GM06990 (cell line): ENCODE measurements around the gene POFUT1.
A peak's percentile ranks its signal among the peaks of the same experiment; 100 is the strongest.

Experiments used
- DNase-seq: peaks from one replicate; pipeline ENCODE4 v3.0.0-alpha.2; 2011; ENCODE audit not compliant: insufficient read length; ENCODE audit errors: extremely low read depth
- H3K27me3 ChIP-seq: replicated peaks from 2 replicates; pipeline ENCODE4 v1.6.0; 2011; ENCODE audit warnings: low read length; ENCODE audit not compliant: control insufficient read depth, insufficient read depth
- H3K36me3 ChIP-seq: 2 replicates; pipeline ENCODE4 v1.5.1; 2011; ENCODE audit warnings: low read length; ENCODE audit not compliant: control insufficient read depth, insufficient read depth
- H3K4me3 ChIP-seq: replicated peaks from 2 replicates; pipeline ENCODE4 v1.5.1; 2011; ENCODE audit warnings: low read depth, mild to moderate bottlenecking, control low read depth, low read length
- TF ChIP-seq, protein P1 (sequence below): IDR thresholded peaks from 2 replicates; pipeline ENCODE4 v1.5.1; 2011; ENCODE audit warnings: low read length, control low read depth, mild to moderate bottlenecking, inconsistent platforms; ENCODE audit not compliant: insufficient read depth, poor library complexity, severe bottlenecking

The POFUT1 gene

DNA sequence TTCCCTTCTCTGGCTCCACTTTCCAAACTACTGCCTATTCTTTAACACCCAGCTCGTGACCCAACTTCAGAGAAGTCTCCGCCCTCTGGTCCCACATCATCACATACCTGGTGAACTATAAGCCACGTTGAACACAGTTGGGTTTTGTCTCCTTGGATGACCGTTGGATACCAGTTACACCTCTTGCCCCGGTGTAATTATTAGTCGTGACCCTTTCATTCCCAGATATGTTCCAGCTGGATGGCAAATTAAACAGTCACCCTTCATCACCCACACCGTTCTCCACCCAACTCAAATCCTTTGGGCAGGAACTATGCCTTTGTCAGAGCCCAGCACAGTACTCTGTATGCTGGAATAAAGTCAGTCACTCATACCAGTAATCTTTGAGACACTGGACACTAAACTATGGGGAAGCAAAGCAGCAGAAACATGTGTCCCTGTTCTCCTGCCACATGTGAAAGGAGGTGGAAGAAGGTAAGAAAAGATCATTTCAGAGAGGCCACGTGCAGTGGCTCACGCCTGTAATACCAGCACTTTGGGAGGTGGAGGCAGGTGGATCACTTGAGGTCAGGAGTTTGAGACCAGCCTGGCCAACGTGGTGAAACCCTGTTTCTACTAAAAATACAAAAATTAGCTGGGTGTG lies 22.6 kb upstream of the POFUT1 start:
- H3K4me3 ChIP-seq, result no peak overlapping the region
- DNase-seq, result no peak
- TF ChIP-seq, protein P1, sequence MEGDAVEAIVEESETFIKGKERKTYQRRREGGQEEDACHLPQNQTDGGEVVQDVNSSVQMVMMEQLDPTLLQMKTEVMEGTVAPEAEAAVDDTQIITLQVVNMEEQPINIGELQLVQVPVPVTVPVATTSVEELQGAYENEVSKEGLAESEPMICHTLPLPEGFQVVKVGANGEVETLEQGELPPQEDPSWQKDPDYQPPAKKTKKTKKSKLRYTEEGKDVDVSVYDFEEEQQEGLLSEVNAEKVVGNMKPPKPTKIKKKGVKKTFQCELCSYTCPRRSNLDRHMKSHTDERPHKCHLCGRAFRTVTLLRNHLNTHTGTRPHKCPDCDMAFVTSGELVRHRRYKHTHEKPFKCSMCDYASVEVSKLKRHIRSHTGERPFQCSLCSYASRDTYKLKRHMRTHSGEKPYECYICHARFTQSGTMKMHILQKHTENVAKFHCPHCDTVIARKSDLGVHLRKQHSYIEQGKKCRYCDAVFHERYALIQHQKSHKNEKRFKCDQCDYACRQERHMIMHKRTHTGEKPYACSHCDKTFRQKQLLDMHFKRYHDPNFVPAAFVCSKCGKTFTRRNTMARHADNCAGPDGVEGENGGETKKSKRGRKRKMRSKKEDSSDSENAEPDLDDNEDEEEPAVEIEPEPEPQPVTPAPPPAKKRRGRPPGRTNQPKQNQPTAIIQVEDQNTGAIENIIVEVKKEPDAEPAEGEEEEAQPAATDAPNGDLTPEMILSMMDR, result no peak
- no peaks in the 10 kb centered on the region for H3K27me3 ChIP-seq
- no peaks in the 10 kb centered on the region for H3K36me3 ChIP-seq

GRCh38 chr20:32186506-32186905 lies 21.2 kb upstream of the POFUT1 start:
- Histone ChIP-seq H3K27me3 (no peaks in the 10 kb centered on the region), H3K4me3 (no peak overlapping the region), H3K36me3 (no peaks in the 10 kb centered on the region)
- TF ChIP-seq, protein P1, result no peak
- no peak for DNase-seq

DNA sequence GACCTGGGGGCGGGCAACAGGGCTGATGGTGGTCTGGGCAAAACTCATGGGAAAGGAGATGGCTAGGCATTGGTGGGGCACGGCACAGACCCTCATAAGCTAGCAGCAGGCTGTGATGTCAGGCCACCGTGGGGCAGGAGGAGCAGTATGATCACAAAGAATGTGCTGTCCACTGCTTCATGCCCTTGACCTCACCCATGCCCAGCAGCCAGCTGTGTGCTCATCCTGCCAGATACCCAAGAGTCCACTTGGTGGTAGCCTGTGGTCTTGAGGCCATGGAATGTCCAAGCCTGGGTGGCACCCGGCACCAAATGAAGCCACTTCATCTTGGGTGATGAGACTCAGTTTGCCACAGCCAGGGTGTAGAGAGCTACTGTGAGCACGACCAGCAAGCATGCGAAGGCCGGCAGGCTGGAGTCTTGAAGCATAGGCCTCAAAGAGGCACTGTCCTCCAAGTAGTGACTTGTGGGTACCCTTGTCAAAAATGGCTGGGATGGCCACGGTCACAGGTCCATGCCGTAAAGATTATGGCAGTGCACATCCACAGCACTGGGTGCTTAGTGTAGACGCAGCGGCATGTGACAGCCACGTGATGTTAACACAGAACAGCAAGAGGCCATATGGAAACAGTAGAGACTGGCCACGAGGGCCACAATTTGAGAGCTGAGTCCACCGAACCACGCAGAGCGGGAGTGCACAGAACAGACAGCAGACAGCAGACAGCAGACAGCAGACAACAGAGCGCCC lies 19.1 kb upstream of the POFUT1 start:
- TF ChIP-seq, protein P1, result no peak
- Histone ChIP-seq H3K4me3 (no peak overlapping the region), H3K36me3 (peaks cover 2% of the 10 kb centered on the region), H3K27me3 (no peaks in the 10 kb centered on the region)
- no peak for DNase-seq

DNA sequence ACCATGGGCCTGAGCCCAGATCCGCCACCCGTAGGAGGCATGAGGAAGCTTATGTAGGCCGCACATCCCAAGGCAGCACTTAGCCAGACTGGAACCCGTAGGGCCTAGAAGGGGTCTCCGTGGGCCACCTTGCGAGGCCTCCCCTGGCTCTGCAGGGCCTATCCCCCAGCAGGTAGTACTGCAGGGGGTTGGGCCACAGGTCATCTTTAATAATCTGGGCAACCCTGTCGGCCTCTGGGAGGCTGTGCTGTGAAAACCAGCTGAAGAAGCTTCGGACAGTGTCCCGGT lies 18.6 kb upstream of the POFUT1 start:
- H3K27me3 ChIP-seq, result no peaks in the 10 kb centered on the region
- no peak overlapping the region for H3K4me3 ChIP-seq
- TF ChIP-seq, protein P1, result no peak
- DNase-seq, result no peak
- H3K36me3 ChIP-seq, result peaks cover 2% of the 10 kb centered on the region

DNA sequence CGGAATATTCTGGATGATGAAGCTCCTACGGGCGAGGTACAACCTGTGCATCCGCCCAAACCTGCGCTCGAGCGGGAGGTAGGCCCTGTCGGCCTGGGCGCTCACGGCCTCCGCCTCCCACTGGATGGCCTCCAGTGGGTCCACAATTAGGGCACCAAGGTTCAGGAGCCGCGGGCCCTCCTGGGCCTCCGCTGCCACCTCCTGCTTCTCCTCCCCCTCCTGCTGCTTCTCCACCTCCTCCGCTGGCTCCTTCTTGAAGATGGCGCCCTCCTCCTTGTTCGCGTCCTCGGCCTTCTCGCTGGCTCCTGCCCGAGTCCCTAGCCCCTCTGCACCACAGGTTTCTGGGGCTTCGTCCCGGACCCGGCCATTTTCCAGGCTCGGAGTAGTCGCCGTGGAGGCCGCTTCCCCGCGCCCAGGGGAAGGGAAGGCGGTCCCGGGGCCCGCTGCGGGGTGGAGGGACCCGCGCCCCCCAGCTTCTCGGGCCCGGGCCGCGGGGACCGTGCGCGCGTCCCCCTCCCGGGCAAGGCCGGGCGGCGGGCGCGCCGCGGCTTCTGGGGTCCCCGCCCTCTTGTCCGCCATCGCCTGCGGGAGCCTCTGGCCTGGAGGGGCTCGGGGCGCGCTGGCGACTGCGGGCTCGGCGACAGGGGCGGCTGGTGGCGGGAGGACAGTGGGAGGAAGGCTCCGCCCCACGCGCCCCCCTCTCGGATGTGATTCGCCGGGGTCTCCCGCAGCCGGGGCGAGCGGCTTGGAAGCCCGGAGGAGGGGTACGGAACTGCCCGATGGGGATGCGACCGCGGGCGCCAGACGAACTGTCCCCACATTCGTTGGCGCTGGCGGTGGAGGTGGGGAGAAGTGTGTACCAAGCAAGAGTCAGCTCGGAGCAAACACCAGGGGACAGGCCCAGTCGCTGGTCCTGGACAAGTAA lies 17.7 kb upstream of the POFUT1 start:
- peak overlapping the region; percentile 45 for H3K4me3 ChIP-seq
- peak; percentile 45 for DNase-seq

More for the DNA sequence above, 17.7 kb upstream of the POFUT1 start:
- no peaks in the 10 kb centered on the region for H3K27me3 ChIP-seq
- H3K36me3 ChIP-seq, result peaks cover 7% of the 10 kb centered on the region
- TF ChIP-seq, protein P1, result no peak
